Neural cell (in vitro differentiated cells): ENCODE data around the gene GFAP. TPM values are rescaled to one million over a fixed set of nuclear protein-coding genes. Genes with fewer than 3 reads are reported as not detected.

ENCODE experiments used
- H2AFZ ChIP-seq: fragments of 200-600, 300-800 bp; sonication (generic), shearing (Covaris generic); 2 replicates; pipeline ENCODE4 v1.6.0; 2014; ENCODE audit warnings: low read depth, mild to moderate bottlenecking, antibody characterized with exemption, low read length, moderate library complexity
- H3F3A ChIP-seq: fragments of 200-600 bp; shearing (Covaris generic); 2 replicates; pipeline ENCODE4 v1.6.1; 2016; ENCODE audit warnings: mild to moderate bottlenecking, moderate library complexity, mixed read lengths, antibody characterized with exemption, low read length; ENCODE audit not compliant: insufficient read depth, poor library complexity, severe bottlenecking
- H3K27ac ChIP-seq: fragments of 200-600, 300-800 bp; sonication (generic), shearing (Covaris generic); 2 replicates; pipeline ENCODE4 v1.5.1; 2014; ENCODE audit warnings: mild to moderate bottlenecking, low read length, moderate library complexity
- H3K27me3 ChIP-seq: fragments of 300-800, 200-600 bp; sonication (generic), shearing (Covaris generic); 2 replicates; pipeline ENCODE4 v1.6.0; 2014; ENCODE audit warnings: mild to moderate bottlenecking, low read depth, low read length, moderate library complexity; ENCODE audit not compliant: insufficient read depth
- H3K36me3 ChIP-seq: fragments of 300-800, 200-600 bp; sonication (generic), shearing (Covaris generic); 2 replicates; pipeline ENCODE4 v1.5.1; 2014; ENCODE audit warnings: mild to moderate bottlenecking, antibody characterized with exemption, low read length, moderate library complexity; ENCODE audit not compliant: insufficient read depth
- H3K4me2 ChIP-seq: fragments of 300-800, 200-600 bp; sonication (generic), shearing (Covaris generic); 2 replicates; pipeline ENCODE4 v1.6.0; 2014; ENCODE audit warnings: mild to moderate bottlenecking, low read length
- H3K4me3 ChIP-seq: fragments of 300-800, 200-600 bp; sonication (generic), shearing (Covaris generic); 2 replicates; pipeline ENCODE4 v1.5.1; 2014; ENCODE audit warnings: mild to moderate bottlenecking, low read length, moderate library complexity
- H3K79me2 ChIP-seq: fragments of 200-600 bp; shearing (Covaris generic); replicated peaks from 2 replicates; pipeline ENCODE4 v1.6.0; 2014; ENCODE audit warnings: mild to moderate bottlenecking, low read length, moderate library complexity; ENCODE audit not compliant: insufficient read depth
- H3K9ac ChIP-seq: fragments of 300-800, 200-600 bp; sonication (generic), shearing (Covaris generic); 2 replicates; pipeline ENCODE4 v1.6.1; 2016; ENCODE audit warnings: mild to moderate bottlenecking, low read length, mixed read lengths
- H3K9me2 ChIP-seq: fragments of 200-600 bp; shearing (Covaris generic); 2 replicates; pipeline ENCODE4 v1.6.1; 2016; ENCODE audit warnings: mild to moderate bottlenecking, low read length, mixed read lengths; ENCODE audit not compliant: insufficient read depth
- H3K9me3 ChIP-seq: fragments of 200-600, 300-800 bp; sonication (generic), shearing (Covaris generic); 2 replicates; pipeline ENCODE4 v1.6.1; 2016; ENCODE audit warnings: mild to moderate bottlenecking, mixed run types, low read length, moderate library complexity, mixed read lengths
- H4K20me1 ChIP-seq: fragments of 200-600 bp; shearing (Covaris generic); 2 replicates; pipeline ENCODE4 v1.6.1; 2016; ENCODE audit warnings: mild to moderate bottlenecking, mixed run types; ENCODE audit not compliant: insufficient read depth
- EP300 ChIP-seq: fragments of 450-650 bp; conservative IDR thresholded peaks from 2 replicates; pipeline ENCODE4 v1.6.1; 2014; ENCODE audit warnings: antibody characterized with exemption, mild to moderate bottlenecking, moderate library complexity; ENCODE audit not compliant: poor library complexity, severe bottlenecking
- EZH2 ChIP-seq: fragments of 200-600, 300-800 bp; shearing (Covaris generic), sonication (generic); IDR thresholded peaks from 2 replicates; pipeline ENCODE4 v1.6.1; 2014; ENCODE audit warnings: antibody characterized with exemption, low read length, borderline replicate concordance, mild to moderate bottlenecking; ENCODE audit not compliant: insufficient read depth, poor library complexity, severe bottlenecking
- MXI1 ChIP-seq: fragments of 450-650 bp; conservative IDR thresholded peaks from 2 replicates; pipeline ENCODE4 v1.6.1; 2014; ENCODE audit warnings: antibody characterized with exemption, mild to moderate bottlenecking; ENCODE audit not compliant: poor library complexity, severe bottlenecking
- POLR2AphosphoS5 ChIP-seq: IDR thresholded peaks from 2 replicates; pipeline ENCODE4 v1.6.1; 2012
- RAD21 ChIP-seq: fragments of 450-650 bp; conservative IDR thresholded peaks from 2 replicates; pipeline ENCODE4 v1.6.1; 2014; ENCODE audit warnings: antibody characterized with exemption, mild to moderate bottlenecking, moderate library complexity
- SMC3 ChIP-seq: fragments of 450-650 bp; conservative IDR thresholded peaks from 2 replicates; pipeline ENCODE4 v1.6.1; 2014; ENCODE audit warnings: antibody characterized with exemption, mild to moderate bottlenecking, moderate library complexity; ENCODE audit not compliant: poor library complexity
- TAF1 ChIP-seq: IDR thresholded peaks from 2 replicates; pipeline ENCODE4 v1.6.1; 2012; ENCODE audit warnings: low read depth
- polyA plus RNA-seq: library from polyadenylated mRNA; depleted of rRNA; stranded (reverse); fragments of >200 nt; gene quantifications from 2 replicates; pipeline ENCODE4 v1.2.3, GENCODE V29; 2014
- TF ChIP-seq, protein P1 (sequence below): IDR thresholded peaks from 2 replicates; pipeline ENCODE4 v1.6.1; 2012; ENCODE audit warnings: borderline replicate concordance
- TF ChIP-seq, protein P2 (sequence below): fragments of 450-650 bp; IDR thresholded peaks from 2 replicates; pipeline ENCODE4 v1.5.1; 2014; ENCODE audit warnings: antibody characterized with exemption, mild to moderate bottlenecking, moderate library complexity; ENCODE audit not compliant: poor library complexity, severe bottlenecking

The GFAP gene
- polyA plus RNA-seq, 1 donor from 2014 or later = not detected

DNA sequence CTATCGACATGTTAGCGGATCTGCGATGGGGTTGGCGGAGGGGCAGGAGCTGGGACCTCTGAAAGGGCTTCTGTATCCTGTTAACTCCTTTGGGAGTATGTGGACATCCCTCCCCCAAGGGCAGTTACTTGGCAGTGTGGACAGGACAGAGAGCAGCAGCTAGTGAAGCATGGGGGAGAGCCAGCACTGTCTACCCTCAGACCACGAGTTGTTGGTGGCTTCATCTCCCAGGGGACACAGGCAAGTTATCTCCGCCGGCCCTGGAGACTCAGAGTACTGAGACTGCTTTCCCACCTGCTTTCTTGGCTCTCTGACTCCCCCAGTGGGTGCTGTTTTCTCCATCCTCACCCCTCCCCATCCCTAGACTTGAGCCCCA, 5.3 kb upstream of the GFAP start:
- TF ChIP-seq, protein P1, sequence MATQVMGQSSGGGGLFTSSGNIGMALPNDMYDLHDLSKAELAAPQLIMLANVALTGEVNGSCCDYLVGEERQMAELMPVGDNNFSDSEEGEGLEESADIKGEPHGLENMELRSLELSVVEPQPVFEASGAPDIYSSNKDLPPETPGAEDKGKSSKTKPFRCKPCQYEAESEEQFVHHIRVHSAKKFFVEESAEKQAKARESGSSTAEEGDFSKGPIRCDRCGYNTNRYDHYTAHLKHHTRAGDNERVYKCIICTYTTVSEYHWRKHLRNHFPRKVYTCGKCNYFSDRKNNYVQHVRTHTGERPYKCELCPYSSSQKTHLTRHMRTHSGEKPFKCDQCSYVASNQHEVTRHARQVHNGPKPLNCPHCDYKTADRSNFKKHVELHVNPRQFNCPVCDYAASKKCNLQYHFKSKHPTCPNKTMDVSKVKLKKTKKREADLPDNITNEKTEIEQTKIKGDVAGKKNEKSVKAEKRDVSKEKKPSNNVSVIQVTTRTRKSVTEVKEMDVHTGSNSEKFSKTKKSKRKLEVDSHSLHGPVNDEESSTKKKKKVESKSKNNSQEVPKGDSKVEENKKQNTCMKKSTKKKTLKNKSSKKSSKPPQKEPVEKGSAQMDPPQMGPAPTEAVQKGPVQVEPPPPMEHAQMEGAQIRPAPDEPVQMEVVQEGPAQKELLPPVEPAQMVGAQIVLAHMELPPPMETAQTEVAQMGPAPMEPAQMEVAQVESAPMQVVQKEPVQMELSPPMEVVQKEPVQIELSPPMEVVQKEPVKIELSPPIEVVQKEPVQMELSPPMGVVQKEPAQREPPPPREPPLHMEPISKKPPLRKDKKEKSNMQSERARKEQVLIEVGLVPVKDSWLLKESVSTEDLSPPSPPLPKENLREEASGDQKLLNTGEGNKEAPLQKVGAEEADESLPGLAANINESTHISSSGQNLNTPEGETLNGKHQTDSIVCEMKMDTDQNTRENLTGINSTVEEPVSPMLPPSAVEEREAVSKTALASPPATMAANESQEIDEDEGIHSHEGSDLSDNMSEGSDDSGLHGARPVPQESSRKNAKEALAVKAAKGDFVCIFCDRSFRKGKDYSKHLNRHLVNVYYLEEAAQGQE = no peak
- TF ChIP-seq POLR2AphosphoS5 = no peak
- no peak for TF ChIP-seq EP300
- TF ChIP-seq EZH2 = no peak
- no peak for TF ChIP-seq MXI1
- TF ChIP-seq TAF1 = no peak
- no peak for TF ChIP-seq RAD21
- TF ChIP-seq, protein P2, sequence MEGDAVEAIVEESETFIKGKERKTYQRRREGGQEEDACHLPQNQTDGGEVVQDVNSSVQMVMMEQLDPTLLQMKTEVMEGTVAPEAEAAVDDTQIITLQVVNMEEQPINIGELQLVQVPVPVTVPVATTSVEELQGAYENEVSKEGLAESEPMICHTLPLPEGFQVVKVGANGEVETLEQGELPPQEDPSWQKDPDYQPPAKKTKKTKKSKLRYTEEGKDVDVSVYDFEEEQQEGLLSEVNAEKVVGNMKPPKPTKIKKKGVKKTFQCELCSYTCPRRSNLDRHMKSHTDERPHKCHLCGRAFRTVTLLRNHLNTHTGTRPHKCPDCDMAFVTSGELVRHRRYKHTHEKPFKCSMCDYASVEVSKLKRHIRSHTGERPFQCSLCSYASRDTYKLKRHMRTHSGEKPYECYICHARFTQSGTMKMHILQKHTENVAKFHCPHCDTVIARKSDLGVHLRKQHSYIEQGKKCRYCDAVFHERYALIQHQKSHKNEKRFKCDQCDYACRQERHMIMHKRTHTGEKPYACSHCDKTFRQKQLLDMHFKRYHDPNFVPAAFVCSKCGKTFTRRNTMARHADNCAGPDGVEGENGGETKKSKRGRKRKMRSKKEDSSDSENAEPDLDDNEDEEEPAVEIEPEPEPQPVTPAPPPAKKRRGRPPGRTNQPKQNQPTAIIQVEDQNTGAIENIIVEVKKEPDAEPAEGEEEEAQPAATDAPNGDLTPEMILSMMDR = no peak
- no peak for TF ChIP-seq SMC3

DNA sequence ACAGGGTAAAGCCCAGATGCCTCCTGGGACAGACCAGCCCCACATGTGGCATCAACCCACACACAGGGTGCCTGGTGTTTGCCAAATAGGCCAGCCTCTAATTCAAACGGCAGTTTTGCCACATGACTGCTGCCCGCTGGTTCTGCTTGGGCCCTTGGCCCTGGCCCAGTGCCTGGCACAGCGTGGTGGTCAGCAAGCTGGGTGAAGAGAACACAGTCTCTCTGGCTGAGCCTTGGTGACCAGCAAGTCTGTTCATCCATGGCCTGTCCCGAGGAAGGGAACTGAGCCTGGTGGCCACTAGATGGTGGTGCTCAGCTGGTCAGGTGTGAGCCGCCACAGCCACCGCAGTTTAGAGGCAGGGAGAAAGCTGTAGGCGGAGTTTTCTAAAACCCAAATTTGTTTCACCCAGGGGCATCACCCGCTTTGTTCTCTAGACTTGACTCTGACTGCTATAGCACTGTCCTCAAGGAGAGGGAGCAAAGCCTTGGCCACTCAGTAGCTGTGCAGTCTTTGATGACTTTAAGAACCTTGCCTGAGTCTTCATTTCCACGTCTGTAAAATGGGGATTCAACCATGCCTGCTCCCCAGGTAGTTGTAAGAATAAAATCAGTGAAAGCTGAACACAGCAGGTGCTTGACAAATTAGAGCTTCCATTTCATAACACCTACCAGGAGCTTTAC, 4.7 kb upstream of the GFAP start:
- no peak overlapping the region for H3K4me3 ChIP-seq
- H4K20me1 ChIP-seq = no peaks in the 10 kb centered on the region
- no peak overlapping the region for H3K27ac ChIP-seq
- H3K36me3 ChIP-seq = no peaks in the 10 kb centered on the region
- TF ChIP-seq SMC3 (peak; percentile 86), TAF1 (peak; percentile 35), RAD21 (peak; percentile 86)
- TF ChIP-seq, protein P1 = no peak
- TF ChIP-seq, protein P2 = peak; percentile 82
- no peaks in the 10 kb centered on the region for H3K27me3 ChIP-seq
- H2AFZ ChIP-seq = no peak overlapping the region
- no peaks in the 10 kb centered on the region for H3F3A ChIP-seq
- no peak overlapping the region for H3K9ac ChIP-seq
- no peaks in the 10 kb centered on the region for H3K9me2 ChIP-seq
- no peak overlapping the region for H3K4me2 ChIP-seq
- no peaks in the 10 kb centered on the region for H3K79me2 ChIP-seq
- H3K9me3 ChIP-seq = no peaks in the 10 kb centered on the region

More for the DNA sequence above, 5.3 kb upstream of the GFAP start:
- H3K9me2 ChIP-seq = no peaks in the 10 kb centered on the region
- H3K4me3 ChIP-seq = no peak overlapping the region
- no peaks in the 10 kb centered on the region for H3K27me3 ChIP-seq
- H3F3A ChIP-seq = no peaks in the 10 kb centered on the region
- H2AFZ ChIP-seq = no peak overlapping the region
- H3K9ac ChIP-seq = no peak overlapping the region
- no peak overlapping the region for H3K27ac ChIP-seq
- H3K9me3 ChIP-seq = no peaks in the 10 kb centered on the region
- no peaks in the 10 kb centered on the region for H4K20me1 ChIP-seq
- no peaks in the 10 kb centered on the region for H3K36me3 ChIP-seq
- no peaks in the 10 kb centered on the region for H3K79me2 ChIP-seq
- no peak overlapping the region for H3K4me2 ChIP-seq
